Naive thymus-derived CD8-positive, alpha-beta T cell (primary cell): ENCODE results near the gene PRKCE. TPM values are rescaled to one million over a fixed set of nuclear protein-coding genes. Genes with fewer than 3 reads are reported as not detected.

Source experiments
- ATAC-seq, 2 donors: fragments of 150-1000 bp; cut with Tn5 transposase in 1 of 2; sonication (Bioruptor Pico), chemical (Tn5 transposase) in 1 of 2; 1 replicate in 1 of 2; 2 replicates in 1 of 2; pipeline ENCODE4 v1.10.0; 2021; ENCODE audit warnings: mild to moderate bottlenecking in 2 of 2, moderate library complexity in 2 of 2
- POLR2A ChIA-PET: fragments of 350-600 bp; sonication (Branson Sonifier 250); formaldehyde crosslinking; loops from one replicate; lab custom pipeline; 2021; ENCODE audit warnings: antibody characterized with exemption; lab: Charles Lee
- DNase-seq, 10 donors: peaks; one replicate each; pipeline versions ENCODE4 v3.0.0 to v3.0.0-alpha.2; 2020 to 2022
- H3K27ac Mint-ChIP-seq, 10 donors: one replicate each; pipeline ENCODE4 v1.8.0; 2020 to 2022; ENCODE audit warnings: mild to moderate bottlenecking in 10 of 10, mixed read lengths in 10 of 10, moderate library complexity in 4 of 10, inconsistent platforms in 1 of 10
- H3K27me3 Mint-ChIP-seq, 5 donors: one replicate each; pipeline ENCODE4 v1.8.0; 2021 to 2022; ENCODE audit warnings: mixed read lengths in 5 of 5
- H3K36me3 Mint-ChIP-seq, 3 donors: one replicate each; pipeline ENCODE4 v1.8.0; 2020 to 2022; ENCODE audit warnings: mixed read lengths in 3 of 3, mild to moderate bottlenecking in 2 of 3, inconsistent platforms in 1 of 3
- H3K4me1 Mint-ChIP-seq, 4 donors: one replicate each; pipeline ENCODE4 v1.8.0; 2021 to 2022; ENCODE audit warnings: mixed read lengths in 4 of 4
- H3K4me3 Mint-ChIP-seq, 10 donors: one replicate each; pipeline ENCODE4 v1.8.0; 2020 to 2022; ENCODE audit warnings: mild to moderate bottlenecking in 10 of 10, mixed read lengths in 10 of 10, moderate library complexity in 6 of 10, inconsistent platforms in 1 of 10
- H3K9me3 Mint-ChIP-seq, 9 donors: one replicate each; pipeline ENCODE4 v1.8.0; 2020 to 2022; ENCODE audit warnings: mixed read lengths in 9 of 9, mild to moderate bottlenecking in 3 of 9, inconsistent platforms in 1 of 9, moderate library complexity in 1 of 9
- polyA plus RNA-seq, 3 donors: library from polyadenylated mRNA; unstranded; fragments of 300-500 nt; fragmentation: Illumina TruSeq; gene quantifications; one replicate each; pipeline ENCODE4 v1.2.3, GENCODE V29; 2021
- total RNA-seq, 8 experiments: library from RNA in 2 of 8; stranded (reverse) in 2 of 8; gene quantifications; one replicate each; pipeline ENCODE4 v1.2.3 and lab custom pipeline; 2021 to 2026

PRKCE gene
- total and polyA plus RNA-seq, 5 experiments from 2014 or later = 1.6 to 20.2 (median 2.7) TPM

DNA sequence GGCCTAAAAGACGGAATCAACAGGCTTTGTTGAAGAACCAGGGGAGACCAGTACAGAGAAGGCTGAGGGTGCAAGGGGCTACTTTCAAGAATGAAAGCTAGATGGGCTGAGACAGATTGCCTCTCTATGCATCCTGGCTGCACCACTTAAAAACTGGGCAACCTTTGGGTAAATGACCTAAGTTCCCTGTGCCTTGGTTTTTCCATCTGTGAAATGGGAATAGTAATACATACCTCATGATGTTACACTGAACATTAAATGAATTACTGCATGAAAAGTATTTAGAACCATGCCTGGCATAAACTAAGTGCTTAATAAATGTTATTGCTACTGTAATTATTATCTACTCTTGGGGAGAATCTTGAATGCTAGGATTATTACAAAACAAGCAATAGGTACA, 106.5 kb downstream of the PRKCE start:
- Mint-ChIP-seq H3K4me1 (peaks cover 2 to 13% (median 9%) of the 10 kb centered on the region in 4 donors), H3K9me3 (no peaks in the 10 kb centered on the region), H3K27me3 (no peaks in the 10 kb centered on the region), H3K27ac (no peak overlapping the region), H3K4me3 (no peak overlapping the region), H3K36me3 (peaks cover 0 to 4% (median 2%) of the 10 kb centered on the region in 3 donors)
- no peak for ATAC-seq
- no peak for DNase-seq
- POLR2A ChIA-PET = interaction anchor here (0.8 kb wide), 1 partner anchor 108 kb away, joined by 4 read pairs; no protein-coding TSS in a partner anchor

DNA sequence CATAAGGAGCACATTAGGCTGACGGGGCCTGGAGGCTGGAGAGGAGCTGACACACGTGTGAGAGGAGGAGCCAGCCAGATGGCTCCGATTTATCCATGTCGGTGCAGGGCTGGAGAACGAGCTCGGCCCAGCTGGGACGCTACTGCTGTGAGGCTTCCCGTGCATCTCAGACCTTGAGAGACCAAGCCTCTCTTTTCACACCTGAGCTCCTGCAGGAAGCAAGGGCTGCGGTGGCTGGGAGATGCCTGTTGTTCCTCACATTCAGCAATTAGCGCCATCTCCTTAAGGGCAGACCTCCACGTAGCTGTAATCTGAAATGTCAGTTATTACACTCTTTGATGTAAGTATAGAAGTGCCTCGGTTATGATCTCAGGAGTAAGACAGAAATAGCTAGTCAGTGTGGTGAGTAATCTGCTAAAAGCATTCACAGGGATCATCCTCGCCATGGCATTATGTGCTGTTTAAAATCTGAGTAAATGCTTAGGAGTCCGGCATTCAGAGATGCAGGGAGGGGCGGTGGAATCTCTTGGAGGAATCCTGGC, 107.9 kb downstream of the PRKCE start:
- Mint-ChIP-seq H3K4me3 (no peak overlapping the region), H3K27me3 (no peaks in the 10 kb centered on the region), H3K27ac (no peak overlapping the region), H3K4me1 (peaks cover 0 to 14% (median 8%) of the 10 kb centered on the region in 4 donors), H3K36me3 (peaks cover 0 to 4% (median 2%) of the 10 kb centered on the region in 3 donors), H3K9me3 (no peaks in the 10 kb centered on the region)
- no peak for ATAC-seq
- POLR2A ChIA-PET = no interaction called here
- no peak for DNase-seq

DNA sequence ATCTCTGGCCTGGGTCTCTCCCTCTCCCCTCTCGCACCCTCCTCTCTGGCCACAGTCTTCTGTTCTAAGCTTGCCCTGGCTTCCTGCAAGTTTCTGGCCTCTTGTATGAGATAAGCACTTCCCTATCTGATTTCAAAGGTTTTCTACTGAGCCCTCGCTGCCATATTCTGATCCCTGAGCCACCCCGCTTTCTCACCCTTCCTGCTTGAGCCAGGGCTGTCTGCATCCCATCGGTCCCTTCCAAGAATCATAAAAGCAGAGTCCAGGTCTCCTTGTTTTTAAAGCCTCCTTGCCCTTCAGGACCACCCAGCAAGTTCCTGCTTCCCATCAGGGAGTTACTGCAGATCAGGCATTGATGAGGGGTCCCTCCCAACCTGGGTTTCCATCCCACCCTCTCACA, 110.2 kb downstream of the PRKCE start:
- no peaks in the 10 kb centered on the region for H3K27me3 Mint-ChIP-seq
- H3K4me1 Mint-ChIP-seq = peaks cover 0 to 32% (median 6%) of the 10 kb centered on the region in 4 donors
- H3K9me3 Mint-ChIP-seq = no peaks in the 10 kb centered on the region
- ATAC-seq = no peak
- no peak overlapping the region for H3K4me3 Mint-ChIP-seq
- H3K36me3 Mint-ChIP-seq = peaks cover 0 to 4% (median 2%) of the 10 kb centered on the region in 3 donors
- no peak for DNase-seq
- H3K27ac Mint-ChIP-seq = no peak overlapping the region
- POLR2A ChIA-PET = no interaction called here

DNA sequence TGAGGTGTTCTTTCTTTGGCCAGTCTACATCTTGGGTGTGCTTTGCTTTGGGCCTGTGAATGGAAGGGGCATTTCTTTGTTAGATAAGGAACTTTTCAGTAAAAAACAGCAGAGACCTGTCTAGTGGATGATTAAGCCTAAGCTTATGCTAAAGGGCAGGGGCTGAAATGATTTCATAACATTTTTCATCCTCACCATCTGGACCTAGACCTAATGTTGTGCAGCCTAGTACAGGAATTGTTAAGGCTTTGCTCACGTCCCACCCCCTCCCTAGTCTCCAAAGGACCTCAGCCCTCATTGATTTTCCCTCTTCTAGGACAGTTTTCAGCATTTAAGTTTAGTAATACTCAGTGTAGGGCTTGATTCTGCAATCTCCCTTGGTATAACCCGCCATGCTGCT, 111.8 kb downstream of the PRKCE start:
- H3K36me3 Mint-ChIP-seq = peaks cover 0 to 4% (median 2%) of the 10 kb centered on the region in 3 donors
- H3K4me3 Mint-ChIP-seq = no peak overlapping the region
- POLR2A ChIA-PET = no interaction called here
- ATAC-seq (no peak), DNase-seq (no peak)
- H3K4me1 Mint-ChIP-seq = peaks cover 0 to 42% (median 6%) of the 10 kb centered on the region in 4 donors
- H3K27me3 Mint-ChIP-seq = no peaks in the 10 kb centered on the region
- H3K9me3 Mint-ChIP-seq = no peaks in the 10 kb centered on the region
- no peak overlapping the region for H3K27ac Mint-ChIP-seq

DNA sequence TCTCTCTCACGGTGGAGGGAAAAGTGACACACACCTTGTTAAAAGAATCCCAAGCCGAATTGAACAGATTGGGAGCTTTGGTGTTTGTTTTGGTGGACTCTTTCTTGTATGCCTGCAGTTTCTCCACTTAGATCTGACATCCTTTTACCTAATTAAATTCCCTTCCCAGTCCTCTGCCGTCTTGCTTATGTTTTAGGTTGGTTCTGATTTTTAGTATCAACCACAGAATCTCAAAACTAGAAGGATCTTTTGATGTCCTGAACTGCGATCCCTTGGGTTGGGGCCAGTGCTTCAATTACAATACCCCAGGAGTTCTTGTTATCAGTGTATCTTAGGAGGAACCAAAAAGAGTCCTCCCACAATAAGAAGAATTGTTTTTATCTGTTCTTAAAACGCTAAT, 112.3 kb downstream of the PRKCE start:
- ATAC-seq (no peak), DNase-seq (no peak)
- Mint-ChIP-seq H3K4me1 (peaks cover 0 to 45% (median 9%) of the 10 kb centered on the region in 4 donors), H3K9me3 (no peaks in the 10 kb centered on the region), H3K27me3 (no peaks in the 10 kb centered on the region), H3K27ac (no peak overlapping the region), H3K36me3 (peaks cover 0 to 4% (median 2%) of the 10 kb centered on the region in 3 donors), H3K4me3 (no peak overlapping the region)
- POLR2A ChIA-PET = no interaction called here

DNA sequence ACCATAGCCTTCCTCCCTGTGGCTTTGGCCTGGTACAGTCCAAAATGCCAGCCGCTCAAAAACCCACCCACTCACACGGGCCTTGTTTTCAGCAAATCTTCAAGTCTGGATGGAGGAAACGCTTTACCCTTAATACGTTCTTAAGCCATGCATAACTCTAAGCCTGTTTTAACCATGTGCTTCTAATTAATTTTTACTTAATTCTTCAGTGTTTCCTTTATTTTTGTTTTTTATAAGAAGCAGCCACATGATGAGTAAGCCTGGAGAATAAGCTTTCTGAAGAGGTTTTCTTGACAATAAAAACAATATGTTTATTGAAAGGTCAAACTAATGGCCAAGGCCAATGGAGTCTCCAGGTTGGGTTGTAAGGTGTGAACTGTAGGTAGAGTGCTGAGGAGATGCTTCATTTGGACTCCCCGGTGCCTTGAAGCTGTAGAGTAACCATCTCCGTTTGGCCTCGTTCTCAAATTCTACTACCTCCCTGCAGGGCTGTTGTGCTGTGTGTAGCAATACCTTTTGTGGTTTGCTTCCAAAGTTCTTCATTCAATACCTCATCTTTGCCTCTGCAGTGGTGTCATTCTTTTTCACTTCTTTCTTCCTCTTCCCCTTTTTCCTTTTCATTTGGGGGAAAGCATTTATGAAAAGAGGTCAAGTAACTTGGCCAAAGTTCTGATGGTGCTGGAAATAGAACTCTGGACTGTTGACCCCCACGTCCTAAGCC, 113.7 kb downstream of the PRKCE start:
- no peak for DNase-seq
- peaks cover 0 to 51% (median 11%) of the 10 kb centered on the region in 4 donors for H3K4me1 Mint-ChIP-seq
- H3K36me3 Mint-ChIP-seq = peaks cover 0 to 4% (median 2%) of the 10 kb centered on the region in 3 donors
- no peak overlapping the region for H3K27ac Mint-ChIP-seq
- no peaks in the 10 kb centered on the region for H3K27me3 Mint-ChIP-seq
- no peaks in the 10 kb centered on the region for H3K9me3 Mint-ChIP-seq
- no peak overlapping the region for H3K4me3 Mint-ChIP-seq
- no peak for ATAC-seq
- POLR2A ChIA-PET = no interaction called here

GRCh38 chr2:45765728-45766254, 114.3 kb downstream of the PRKCE start:
- H3K36me3 Mint-ChIP-seq = peaks cover 0 to 4% (median 0%) of the 10 kb centered on the region in 3 donors
- ATAC-seq (no peak), DNase-seq (no peak)
- H3K4me1 Mint-ChIP-seq = peaks cover 0 to 51% (median 11%) of the 10 kb centered on the region in 4 donors
- POLR2A ChIA-PET = no interaction called here
- H3K4me3 Mint-ChIP-seq = no peak overlapping the region
- no peaks in the 10 kb centered on the region for H3K27me3 Mint-ChIP-seq
- peak overlapping the region in 1 of 10 donors; percentile 69 for H3K27ac Mint-ChIP-seq
- H3K9me3 Mint-ChIP-seq = no peaks in the 10 kb centered on the region

- POLR2A ChIA-PET = interaction anchor here (0.6 kb wide), 1 partner anchor 67 kb away, joined by 4 read pairs; no protein-coding TSS in a partner anchor
- Mint-ChIP-seq H3K27me3 (no peaks in the 10 kb centered on the region), H3K4me1 (peaks cover 0 to 53% (median 16%) of the 10 kb centered on the region in 4 donors), H3K36me3 (no peaks in the 10 kb centered on the region), H3K27ac (no peak overlapping the region), H3K9me3 (no peaks in the 10 kb centered on the region), H3K4me3 (no peak overlapping the region)
- no peak for ATAC-seq
- no peak for DNase-seq
Measured at GRCh38 chr2:45768208-45768607, 116.7 kb downstream of the PRKCE start.

- Mint-ChIP-seq H3K36me3 (no peaks in the 10 kb centered on the region), H3K27ac (no peak overlapping the region), H3K27me3 (no peaks in the 10 kb centered on the region), H3K4me1 (peaks cover 0 to 48% (median 15%) of the 10 kb centered on the region in 4 donors), H3K4me3 (no peak overlapping the region), H3K9me3 (no peaks in the 10 kb centered on the region)
- ATAC-seq (no peak), DNase-seq (no peak)
- POLR2A ChIA-PET = no interaction called here
Measured at GRCh38 chr2:45769056-45769455, 117.6 kb downstream of the PRKCE start.

DNA sequence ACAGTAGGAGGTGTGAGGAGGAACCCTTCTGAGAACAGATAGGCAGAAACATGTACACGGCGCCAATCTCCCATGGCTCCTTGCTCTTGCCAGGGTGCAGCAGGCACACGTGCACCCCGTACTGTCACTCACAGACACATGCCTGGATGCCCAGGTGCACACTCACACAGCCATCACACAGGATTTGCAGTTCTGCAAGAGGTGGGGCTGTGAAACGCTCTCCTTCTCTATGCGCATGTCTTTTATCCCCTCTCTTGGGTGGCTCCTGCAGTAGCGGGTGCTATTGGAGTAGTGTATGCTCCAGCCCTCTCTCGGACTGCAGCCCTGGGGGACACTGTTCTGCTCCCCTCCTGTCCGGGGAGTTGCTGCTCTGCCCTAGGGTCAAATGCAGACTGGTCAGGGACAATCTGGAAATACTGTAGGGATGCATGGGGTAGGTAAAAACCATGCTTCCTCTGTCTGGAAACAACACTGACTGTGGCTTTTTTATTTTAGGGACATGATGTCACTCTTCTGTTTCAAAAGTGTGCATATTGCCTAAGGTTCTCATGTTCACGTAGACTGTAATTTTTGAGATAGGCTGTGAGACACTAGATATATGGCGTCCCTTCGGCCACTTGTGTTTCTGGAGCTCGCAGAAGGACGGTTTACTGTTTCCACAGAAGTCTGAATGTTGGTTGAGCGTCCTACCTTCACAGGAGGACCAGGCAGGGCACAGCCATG, 118.5 kb downstream of the PRKCE start:
- DNase-seq = no peak
- Mint-ChIP-seq H3K27me3 (no peaks in the 10 kb centered on the region), H3K27ac (peak overlapping the region in 1 of 10 donors; percentile 5), H3K36me3 (no peaks in the 10 kb centered on the region), H3K4me3 (no peak overlapping the region), H3K4me1 (peaks cover 0 to 52% (median 15%) of the 10 kb centered on the region in 4 donors), H3K9me3 (no peaks in the 10 kb centered on the region)
- ATAC-seq = no peak
- POLR2A ChIA-PET = no interaction called here

GRCh38 chr2:45770811-45771210, 119.3 kb downstream of the PRKCE start:
- Mint-ChIP-seq H3K36me3 (no peaks in the 10 kb centered on the region), H3K4me1 (peaks cover 0 to 52% (median 15%) of the 10 kb centered on the region in 4 donors), H3K27ac (peak overlapping the region in 2 of 10 donors; percentile 5 to 85), H3K9me3 (no peaks in the 10 kb centered on the region), H3K4me3 (no peak overlapping the region), H3K27me3 (no peaks in the 10 kb centered on the region)
- ATAC-seq (no peak), DNase-seq (no peak)
- POLR2A ChIA-PET = no interaction called here

DNA sequence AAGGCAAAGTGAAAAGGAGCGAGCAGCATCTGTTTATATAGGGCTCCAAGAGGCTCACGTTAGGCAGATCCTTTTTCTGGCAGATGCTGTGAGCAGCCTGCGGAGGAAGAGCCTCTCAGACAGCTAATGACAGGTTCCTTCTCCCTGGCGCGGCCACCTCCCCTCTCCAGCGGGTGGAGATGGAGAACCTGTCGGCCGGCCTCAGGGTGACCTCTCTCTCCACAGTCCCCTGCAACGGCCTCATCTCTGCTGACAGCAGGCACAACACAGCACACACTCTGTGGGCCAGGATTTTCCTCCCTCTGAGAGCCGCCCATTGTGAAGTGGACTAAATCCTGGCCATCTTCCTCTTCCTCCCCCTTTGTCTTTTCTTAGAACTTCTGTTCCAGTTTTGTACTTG, 119.8 kb downstream of the PRKCE start:
- POLR2A ChIA-PET = no interaction called here

DNA sequence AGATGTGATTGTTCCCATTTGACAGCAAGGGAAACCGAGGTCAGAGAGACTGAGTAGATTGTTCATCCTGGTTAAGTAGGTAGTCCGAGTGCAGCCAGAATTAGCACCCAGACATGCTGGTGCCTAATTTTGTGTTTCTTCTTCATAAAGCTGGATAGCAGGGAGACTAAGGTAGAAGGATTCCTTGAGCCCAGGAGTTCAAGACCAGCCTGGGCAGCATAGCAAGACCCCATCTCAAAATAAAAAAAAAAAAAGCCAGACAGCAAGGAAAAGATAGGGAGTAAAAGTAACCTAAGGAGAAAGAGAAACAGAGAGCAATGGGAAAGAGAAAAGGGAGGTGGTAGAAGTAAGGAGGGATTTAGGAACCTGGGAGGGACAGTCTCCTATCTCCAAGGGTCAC, 120.6 kb downstream of the PRKCE start:
- DNase-seq = no peak
- POLR2A ChIA-PET = no interaction called here
- ATAC-seq = no peak
- Mint-ChIP-seq H3K4me1 (peaks cover 0 to 53% (median 12%) of the 10 kb centered on the region in 4 donors), H3K27ac (peak overlapping the region in 1 of 10 donors; percentile 23), H3K27me3 (no peaks in the 10 kb centered on the region), H3K9me3 (no peaks in the 10 kb centered on the region), H3K4me3 (no peak overlapping the region), H3K36me3 (no peaks in the 10 kb centered on the region)

More for the DNA sequence above, 119.8 kb downstream of the PRKCE start:
- Mint-ChIP-seq H3K36me3 (no peaks in the 10 kb centered on the region), H3K27me3 (no peaks in the 10 kb centered on the region), H3K9me3 (no peaks in the 10 kb centered on the region), H3K4me1 (peaks cover 0 to 52% (median 13%) of the 10 kb centered on the region in 4 donors), H3K4me3 (no peak overlapping the region), H3K27ac (no peak overlapping the region)
- no peak for DNase-seq
- ATAC-seq = no peak
